Measurements from ENCODE around the gene KIZ. TPM values are rescaled to one million over a fixed set of nuclear protein-coding genes. Genes with fewer than 3 reads are reported as not detected.

KIZ gene
- total RNA-seq, 2 experiments from 2014 or later = 31.1 to 33.8 TPM

GRCh38 chr20:21203088-21203656 is 77.3 kb downstream of the KIZ start:
- Mint-ChIP-seq H3K9me3 (no peaks in the 10 kb centered on the region), H3K36me3 (ENCODE audit: low read depth) (peaks cover 23% of the 10 kb centered on the region), H3K27ac (no peak overlapping the region), H3K27me3 (no peaks in the 10 kb centered on the region), H3K4me3 (no peak overlapping the region), H3K4me1 (ENCODE audit: low read depth) (no peaks in the 10 kb centered on the region)
- Histone ChIP-seq H3K4me1 (ENCODE audit: insufficient read depth, low read length) (no peaks in the 10 kb centered on the region), H3K27me3 (ENCODE audit: control insufficient read depth in 1 of 2, insufficient read depth in 2 of 2, low read length in 2 of 2) (no peaks in the 10 kb centered on the region), H3K9me3 (ENCODE audit: control insufficient read depth in 1 of 2, insufficient read depth in 1 of 2, low read length in 2 of 2) (no peaks in the 10 kb centered on the region), H3K27ac (ENCODE audit: low read depth in 1 of 2, low read length in 2 of 2) (no peak overlapping the region), H3K4me3 (ENCODE audit: low read length) (no peak overlapping the region), H3K36me3 (ENCODE audit: insufficient read depth, low read length) (peaks cover 3% of the 10 kb centered on the region)
- intact Hi-C loops (cut with DNase I, micrococcal nuclease) = no loop called here
- POLR2A ChIA-PET = no interaction called here
- TF ChIP-seq CTCF (IDR thresholded peaks at IDR 0.05) = no peak
- CTCF ChIA-PET = no interaction called here
- no peak for ATAC-seq (ENCODE audit: poor library complexity)
- no peak for DNase-seq

GRCh38 chr20:21206584-21206983 is 80.7 kb downstream of the KIZ start:
- no peaks in the 10 kb centered on the region for H3K27me3 Mint-ChIP-seq
- intact Hi-C loops (cut with DNase I, micrococcal nuclease) = no loop called here
- DNase-seq (no peak), ATAC-seq (ENCODE audit: poor library complexity) (no peak)
- Histone ChIP-seq H3K36me3 (ENCODE audit: insufficient read depth, low read length) (peaks cover 6% of the 10 kb centered on the region), H3K4me1 (ENCODE audit: insufficient read depth, low read length) (no peaks in the 10 kb centered on the region), H3K27me3 (ENCODE audit: control insufficient read depth in 1 of 2, insufficient read depth in 2 of 2, low read length in 2 of 2) (no peaks in the 10 kb centered on the region), H3K4me3 (ENCODE audit: low read length) (no peak overlapping the region), H3K9me3 (ENCODE audit: control insufficient read depth in 1 of 2, insufficient read depth in 1 of 2, low read length in 2 of 2) (no peaks in the 10 kb centered on the region), H3K27ac (ENCODE audit: low read depth in 1 of 2, low read length in 2 of 2) (no peak overlapping the region)
- H3K36me3 Mint-ChIP-seq (ENCODE audit: low read depth) = peaks cover 40% of the 10 kb centered on the region
- no peaks in the 10 kb centered on the region for H3K4me1 Mint-ChIP-seq (ENCODE audit: low read depth)
- H3K4me3 Mint-ChIP-seq = no peak overlapping the region
- no peak overlapping the region for H3K27ac Mint-ChIP-seq
- TF ChIP-seq CTCF (IDR thresholded peaks at IDR 0.05) = no peak
- no peaks in the 10 kb centered on the region for H3K9me3 Mint-ChIP-seq
- CTCF ChIA-PET = no interaction called here
- POLR2A ChIA-PET = no interaction called here

GRCh38 chr20:21208999-21209398 is 83.1 kb downstream of the KIZ start:
- no peaks in the 10 kb centered on the region for H3K9me3 ChIP-seq (ENCODE audit: control insufficient read depth in 1 of 2, insufficient read depth in 1 of 2, low read length in 2 of 2)
- no peak for ATAC-seq (ENCODE audit: poor library complexity)
- CTCF ChIA-PET = no interaction called here

More at GRCh38 chr20:21208999-21209398, 83.1 kb downstream of the KIZ start:
- Mint-ChIP-seq H3K9me3 (no peaks in the 10 kb centered on the region), H3K27ac (no peak overlapping the region), H3K4me3 (no peak overlapping the region), H3K27me3 (no peaks in the 10 kb centered on the region), H3K36me3 (ENCODE audit: low read depth) (peaks cover 47% of the 10 kb centered on the region), H3K4me1 (ENCODE audit: low read depth) (no peaks in the 10 kb centered on the region)
- POLR2A ChIA-PET = no interaction called here
- no peaks in the 10 kb centered on the region for H3K27me3 ChIP-seq (ENCODE audit: control insufficient read depth in 1 of 2, insufficient read depth in 2 of 2, low read length in 2 of 2)
- no peak for TF ChIP-seq CTCF (IDR thresholded peaks at IDR 0.05)
- H3K27ac ChIP-seq (ENCODE audit: low read depth in 1 of 2, low read length in 2 of 2) = no peak overlapping the region
- H3K36me3 ChIP-seq (ENCODE audit: insufficient read depth, low read length) = peaks cover 12% of the 10 kb centered on the region
- H3K4me3 ChIP-seq (ENCODE audit: low read length) = no peak overlapping the region
- DNase-seq = no peak
- no peaks in the 10 kb centered on the region for H3K4me1 ChIP-seq (ENCODE audit: insufficient read depth, low read length)
- intact Hi-C loops (cut with DNase I, micrococcal nuclease) = no loop called here
